HepG2 (cell line): ENCODE measurements around the gene CENPB. TPM values are rescaled to one million over a fixed set of nuclear protein-coding genes. Genes with fewer than 3 reads are reported as not detected.
A peak's percentile ranks its signal among the peaks of the same experiment; 100 is the strongest.

ENCODE experiments used
- ATF1 ChIP-seq: IDR thresholded peaks from 2 replicates; pipeline ENCODE4 v1.6.1; 2016; ENCODE audit warnings: mild to moderate bottlenecking, control low read depth
- BRCA1 ChIP-seq: sonication (generic); formaldehyde crosslinking; IDR thresholded peaks from 2 replicates; pipeline ENCODE4 v1.4.0; 2020; ENCODE audit warnings: missing genetic modification reagents
- CCAR2 ChIP-seq: fragments of 200-400 bp; formaldehyde crosslinking; optimal IDR thresholded peaks from 2 replicates; pipeline ENCODE3; 2018; ENCODE audit warnings: low read depth, mild to moderate bottlenecking, low read length, moderate library complexity
- CENPT ChIP-seq: sonication (generic); formaldehyde crosslinking; IDR thresholded peaks from 2 replicates; pipeline ENCODE4 v1.8.0; 2022; ENCODE audit warnings: low read depth, mild to moderate bottlenecking, moderate library complexity, missing genetic modification reagents
- EED ChIP-seq: sonication (generic); formaldehyde crosslinking; IDR thresholded peaks from 2 replicates; pipeline ENCODE4 v1.5.0; 2020; ENCODE audit warnings: mild to moderate bottlenecking, missing genetic modification reagents
- ETV6 ChIP-seq: sonication (generic); formaldehyde crosslinking; conservative IDR thresholded peaks from 2 replicates; pipeline ENCODE4 v1.4.0; 2020; ENCODE audit warnings: missing genetic modification reagents
- GRHL1 ChIP-seq: sonication (generic); formaldehyde crosslinking; conservative IDR thresholded peaks from 2 replicates; pipeline ENCODE4 v1.8.0; 2022; ENCODE audit warnings: missing genetic modification reagents
- HNRNPL ChIP-seq: fragments of 200-400 bp; formaldehyde crosslinking; IDR thresholded peaks from 2 replicates; pipeline ENCODE4 v1.6.1; 2017; ENCODE audit warnings: mild to moderate bottlenecking, low read depth, low read length
- MXD4 ChIP-seq: IDR thresholded peaks from 2 replicates; pipeline ENCODE4 v1.6.1; 2016; ENCODE audit warnings: mild to moderate bottlenecking, missing biosample characterization, missing genetic modification reagents
- NR2F1 ChIP-seq, 2 experiments: fragments of 450-650 bp in 1 of 2; formaldehyde crosslinking in 1 of 2; IDR thresholded peaks; 2 replicates each; pipeline versions ENCODE4 v1.5.0 to v1.6.1; 2016 to 2020; ENCODE audit warnings: mild to moderate bottlenecking in 1 of 2, missing compliant biosample characterization in 1 of 2, missing genetic modification reagents in 1 of 2, moderate library complexity in 1 of 2
- PAXIP1 ChIP-seq: sonication (generic); formaldehyde crosslinking; conservative IDR thresholded peaks from 2 replicates; pipeline ENCODE4 v1.4.0; 2020; ENCODE audit warnings: mild to moderate bottlenecking, missing genetic modification reagents, moderate library complexity
- SIX4 ChIP-seq: sonication (generic); formaldehyde crosslinking; IDR thresholded peaks from 2 replicates; pipeline ENCODE4 v1.4.0; 2020; ENCODE audit warnings: missing genetic modification reagents
- TBL1XR1 ChIP-seq: fragments of 150-350 bp; IDR thresholded peaks from 2 replicates; pipeline ENCODE4 v1.6.1; 2014; ENCODE audit warnings: borderline replicate concordance, low read length; ENCODE audit not compliant: partially characterized antibody
- YEATS2 ChIP-seq: sonication (generic); formaldehyde crosslinking; IDR thresholded peaks from 2 replicates; pipeline ENCODE4 v1.4.0; 2020; ENCODE audit warnings: missing genetic modification reagents, borderline replicate concordance
- ZMYM2 ChIP-seq: sonication (generic); formaldehyde crosslinking; IDR thresholded peaks from 2 replicates; pipeline ENCODE4 v1.8.0; 2022; ENCODE audit warnings: mild to moderate bottlenecking, missing genetic modification reagents
- ZNF33A ChIP-seq: sonication (generic); formaldehyde crosslinking; IDR thresholded peaks from 2 replicates; pipeline ENCODE4 v1.5.1; 2020; ENCODE audit warnings: missing genetic modification reagents, mild to moderate bottlenecking, moderate library complexity, borderline replicate concordance
- polyA plus RNA-seq, 8 experiments: library from polyadenylated mRNA; depleted of rRNA in 3 of 8; stranded (reverse) in 7 of 8; unstranded in 1 of 8; fragments of >200 nt; fragmentation: Illumina TruSeq in 4 of 8; extraction: Trizol in 4 of 8; gene quantifications; 2 replicates each; pipeline versions ENCODE4 v1.2.1 to v1.2.3, GENCODE V29; 2011 to 2016; ENCODE audit warnings: low read depth in 4 of 8, missing spikeins in 1 of 8, mixed read lengths in 1 of 8; ENCODE audit not compliant: insufficient read depth in 1 of 8
- total RNA-seq, 5 experiments: library from RNA; depleted of rRNA; stranded (reverse); fragments of >200 nt; fragmentation: Illumina TruSeq; extraction: Trizol; gene quantifications; 2 replicates each; pipeline ENCODE4 v1.2.3, GENCODE V29; 2016; ENCODE audit warnings: low read depth in 1 of 5
- TF ChIP-seq, protein P1 (sequence below): IDR thresholded peaks from 2 replicates; pipeline ENCODE4 v1.6.1; 2018; ENCODE audit warnings: missing genetic modification reagents
- TF ChIP-seq, protein P2 (sequence below): sonication (generic); formaldehyde crosslinking; conservative IDR thresholded peaks from 2 replicates; pipeline ENCODE4 v1.5.0; 2020; ENCODE audit warnings: missing genetic modification reagents
- TF ChIP-seq, protein P3 (sequence below): sonication (generic); formaldehyde crosslinking; IDR thresholded peaks from 2 replicates; pipeline ENCODE4 v1.5.0; 2020; ENCODE audit warnings: mild to moderate bottlenecking, missing genetic modification reagents

Gene CENPB
- total and polyA plus RNA-seq, 2 of the 13 experiments (the other 11 are each of a cell fraction or from before 2014, with no cell fraction given), result 10.4 to 54.5 TPM

GRCh38 chr20:3781153-3781910 lies 5.2 kb downstream of the CENPB start, which contains the start of gene SPEF1 (continued):
- TF ChIP-seq ATF1 (CRISPR knock-in tag) (no peak), HNRNPL (no peak), ZMYM2 (no peak), CENPT (CRISPR knock-in tag) (peak; percentile 59; the same call in 1 of the 2 replicates), SIX4 (CRISPR knock-in tag) (no peak), ETV6 (0 out of 2 replicates have a peak, but pooled peaks have one; percentile 65), NR2F1 (CRISPR knock-in tag; IDR thresholded peaks at IDR 0.05) (no peak), BRCA1 (CRISPR knock-in tag) (no peak), TBL1XR1 (no peak), CCAR2 (no peak), YEATS2 (CRISPR knock-in tag) (peak; percentile 45; the same call in 1 of the 2 replicates), PAXIP1 (no peak; the same call in 1 of the 2 replicates), GRHL1 (no peak), MXD4 (CRISPR knock-in tag) (peak; percentile 97), ZNF33A (no peak), EED (peak; percentile 65; the same call in 1 of the 2 replicates)
- TF ChIP-seq, protein P1, sequence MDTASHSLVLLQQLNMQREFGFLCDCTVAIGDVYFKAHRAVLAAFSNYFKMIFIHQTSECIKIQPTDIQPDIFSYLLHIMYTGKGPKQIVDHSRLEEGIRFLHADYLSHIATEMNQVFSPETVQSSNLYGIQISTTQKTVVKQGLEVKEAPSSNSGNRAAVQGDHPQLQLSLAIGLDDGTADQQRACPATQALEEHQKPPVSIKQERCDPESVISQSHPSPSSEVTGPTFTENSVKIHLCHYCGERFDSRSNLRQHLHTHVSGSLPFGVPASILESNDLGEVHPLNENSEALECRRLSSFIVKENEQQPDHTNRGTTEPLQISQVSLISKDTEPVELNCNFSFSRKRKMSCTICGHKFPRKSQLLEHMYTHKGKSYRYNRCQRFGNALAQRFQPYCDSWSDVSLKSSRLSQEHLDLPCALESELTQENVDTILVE, result peak; percentile 56; the same call in 1 of the 2 replicates
- TF ChIP-seq, protein P2, sequence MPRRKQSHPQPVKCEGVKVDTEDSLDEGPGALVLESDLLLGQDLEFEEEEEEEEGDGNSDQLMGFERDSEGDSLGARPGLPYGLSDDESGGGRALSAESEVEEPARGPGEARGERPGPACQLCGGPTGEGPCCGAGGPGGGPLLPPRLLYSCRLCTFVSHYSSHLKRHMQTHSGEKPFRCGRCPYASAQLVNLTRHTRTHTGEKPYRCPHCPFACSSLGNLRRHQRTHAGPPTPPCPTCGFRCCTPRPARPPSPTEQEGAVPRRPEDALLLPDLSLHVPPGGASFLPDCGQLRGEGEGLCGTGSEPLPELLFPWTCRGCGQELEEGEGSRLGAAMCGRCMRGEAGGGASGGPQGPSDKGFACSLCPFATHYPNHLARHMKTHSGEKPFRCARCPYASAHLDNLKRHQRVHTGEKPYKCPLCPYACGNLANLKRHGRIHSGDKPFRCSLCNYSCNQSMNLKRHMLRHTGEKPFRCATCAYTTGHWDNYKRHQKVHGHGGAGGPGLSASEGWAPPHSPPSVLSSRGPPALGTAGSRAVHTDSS, result no peak
- TF ChIP-seq, protein P3, sequence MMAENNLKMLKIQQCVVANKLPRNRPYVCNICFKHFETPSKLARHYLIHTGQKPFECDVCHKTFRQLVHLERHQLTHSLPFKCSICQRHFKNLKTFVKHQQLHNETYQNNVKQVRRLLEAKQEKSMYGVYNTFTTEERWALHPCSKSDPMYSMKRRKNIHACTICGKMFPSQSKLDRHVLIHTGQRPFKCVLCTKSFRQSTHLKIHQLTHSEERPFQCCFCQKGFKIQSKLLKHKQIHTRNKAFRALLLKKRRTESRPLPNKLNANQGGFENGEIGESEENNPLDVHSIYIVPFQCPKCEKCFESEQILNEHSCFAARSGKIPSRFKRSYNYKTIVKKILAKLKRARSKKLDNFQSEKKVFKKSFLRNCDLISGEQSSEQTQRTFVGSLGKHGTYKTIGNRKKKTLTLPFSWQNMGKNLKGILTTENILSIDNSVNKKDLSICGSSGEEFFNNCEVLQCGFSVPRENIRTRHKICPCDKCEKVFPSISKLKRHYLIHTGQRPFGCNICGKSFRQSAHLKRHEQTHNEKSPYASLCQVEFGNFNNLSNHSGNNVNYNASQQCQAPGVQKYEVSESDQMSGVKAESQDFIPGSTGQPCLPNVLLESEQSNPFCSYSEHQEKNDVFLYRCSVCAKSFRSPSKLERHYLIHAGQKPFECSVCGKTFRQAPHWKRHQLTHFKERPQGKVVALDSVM, result no peak
